ENCODE measurements around the gene DMD.

Gene DMD

GRCh38 chrX:31423609-31424189 lies 1787.7 kb downstream of the DMD start:
- no peak overlapping the region for H3K4me3 ChIP-seq (ENCODE audit: control insufficient read depth, low read depth, low read length)
- TF ChIP-seq CTCF (IDR thresholded peaks at IDR 0.05; ENCODE audit: control insufficient read depth, insufficient read depth, low read depth, low read length, missing control alignments) = peak; percentile 42
- no peak for DNase-seq (ENCODE audit: low read depth)

- H3K4me3 ChIP-seq (ENCODE audit: control insufficient read depth, low read depth, low read length) = no peak overlapping the region
- no peak for TF ChIP-seq CTCF (IDR thresholded peaks at IDR 0.05; ENCODE audit: control insufficient read depth, insufficient read depth, low read depth, low read length, missing control alignments)
- no peak for DNase-seq (ENCODE audit: low read depth)
Observed at GRCh38 chrX:31421441-31421840, 1789.9 kb downstream of the DMD start.

- TF ChIP-seq CTCF (IDR thresholded peaks at IDR 0.05; ENCODE audit: control insufficient read depth, insufficient read depth, low read depth, low read length, missing control alignments) = no peak
- DNase-seq (ENCODE audit: low read depth) = peak; percentile 11
- no peak overlapping the region for H3K4me3 ChIP-seq (ENCODE audit: control insufficient read depth, low read depth, low read length)
Observed at GRCh38 chrX:31420711-31421151, 1790.6 kb downstream of the DMD start.

GRCh38 chrX:31420302-31420701 lies 1791.0 kb downstream of the DMD start:
- no peak overlapping the region for H3K4me3 ChIP-seq (ENCODE audit: control insufficient read depth, low read depth, low read length)
- DNase-seq (ENCODE audit: low read depth) = no peak
- TF ChIP-seq CTCF (IDR thresholded peaks at IDR 0.05; ENCODE audit: control insufficient read depth, insufficient read depth, low read depth, low read length, missing control alignments) = no peak

GRCh38 chrX:31397119-31397518 lies 1814.2 kb downstream of the DMD start:
- no peak overlapping the region for H3K4me3 ChIP-seq (ENCODE audit: control insufficient read depth, low read depth, low read length)
- DNase-seq (ENCODE audit: low read depth) = no peak
- TF ChIP-seq CTCF (IDR thresholded peaks at IDR 0.05; ENCODE audit: control insufficient read depth, insufficient read depth, low read depth, low read length, missing control alignments) = no peak

GRCh38 chrX:31392513-31392912 lies 1818.8 kb downstream of the DMD start:
- TF ChIP-seq CTCF (IDR thresholded peaks at IDR 0.05; ENCODE audit: control insufficient read depth, insufficient read depth, low read depth, low read length, missing control alignments) = no peak

GRCh38 chrX:31388946-31389345 lies 1822.4 kb downstream of the DMD start:
- no peak for TF ChIP-seq CTCF (IDR thresholded peaks at IDR 0.05; ENCODE audit: control insufficient read depth, insufficient read depth, low read depth, low read length, missing control alignments)

More at GRCh38 chrX:31392513-31392912, 1818.8 kb downstream of the DMD start:
- no peak for DNase-seq (ENCODE audit: low read depth)
- H3K4me3 ChIP-seq (ENCODE audit: control insufficient read depth, low read depth, low read length) = no peak overlapping the region

More at GRCh38 chrX:31388946-31389345, 1822.4 kb downstream of the DMD start:
- no peak overlapping the region for H3K4me3 ChIP-seq (ENCODE audit: control insufficient read depth, low read depth, low read length)
- no peak for DNase-seq (ENCODE audit: low read depth)
